Muscle layer of colon (tissue), 2 donors: ENCODE results near the gene TPPP.

ENCODE experiments used
- H3K27ac ChIP-seq: one replicate; pipeline ENCODE4 v1.7.0; 2013; ENCODE audit warnings: low read depth, mild to moderate bottlenecking, low read length, moderate library complexity
- H3K27me3 ChIP-seq, 2 donors: one replicate each; pipeline ENCODE4 v1.7.0; 2013; ENCODE audit warnings: low read length in 2 of 2, mild to moderate bottlenecking in 2 of 2; ENCODE audit not compliant: insufficient read depth in 2 of 2, control insufficient read depth in 1 of 2
- H3K36me3 ChIP-seq: one replicate; pipeline ENCODE4 v1.7.0; 2013; ENCODE audit warnings: mild to moderate bottlenecking, low read length; ENCODE audit not compliant: insufficient read depth
- H3K4me1 ChIP-seq: one replicate; pipeline ENCODE4 v1.7.0; 2013; ENCODE audit warnings: mild to moderate bottlenecking, low read length; ENCODE audit not compliant: insufficient read depth
- H3K4me3 ChIP-seq, 2 donors: one replicate each; pipeline ENCODE4 v1.7.0; 2013; ENCODE audit warnings: low read length in 2 of 2, low read depth in 1 of 2, mild to moderate bottlenecking in 1 of 2, moderate library complexity in 1 of 2
- H3K9ac ChIP-seq: one replicate; pipeline ENCODE4 v1.7.0; 2013; ENCODE audit warnings: low read length
- H3K9me3 ChIP-seq: one replicate; pipeline ENCODE4 v1.7.0; 2013; ENCODE audit warnings: mild to moderate bottlenecking, low read length
- donor health status: abdominal sarcoma.
- donor health status: Adenocarcinoma of cecum.

Gene TPPP

GRCh38 chr5:657570-657969 lies 35.6 kb downstream of the TPPP start:
- no peaks in the 10 kb centered on the region for H3K9me3 ChIP-seq
- peaks cover 12% of the 10 kb centered on the region for H3K36me3 ChIP-seq
- H3K9ac ChIP-seq = no peak overlapping the region
- no peaks in the 10 kb centered on the region for H3K27me3 ChIP-seq
- H3K4me3 ChIP-seq = no peak overlapping the region
- H3K27ac ChIP-seq = no peak overlapping the region
- no peaks in the 10 kb centered on the region for H3K4me1 ChIP-seq

- no peak overlapping the region for H3K27ac ChIP-seq
- H3K4me3 ChIP-seq = no peak overlapping the region
- H3K9me3 ChIP-seq = no peaks in the 10 kb centered on the region
- H3K9ac ChIP-seq = no peak overlapping the region
- H3K36me3 ChIP-seq = peaks cover 5% of the 10 kb centered on the region
- H3K27me3 ChIP-seq = no peaks in the 10 kb centered on the region
- H3K4me1 ChIP-seq = no peaks in the 10 kb centered on the region
Observed at GRCh38 chr5:655406-655805, 37.7 kb downstream of the TPPP start.

DNA sequence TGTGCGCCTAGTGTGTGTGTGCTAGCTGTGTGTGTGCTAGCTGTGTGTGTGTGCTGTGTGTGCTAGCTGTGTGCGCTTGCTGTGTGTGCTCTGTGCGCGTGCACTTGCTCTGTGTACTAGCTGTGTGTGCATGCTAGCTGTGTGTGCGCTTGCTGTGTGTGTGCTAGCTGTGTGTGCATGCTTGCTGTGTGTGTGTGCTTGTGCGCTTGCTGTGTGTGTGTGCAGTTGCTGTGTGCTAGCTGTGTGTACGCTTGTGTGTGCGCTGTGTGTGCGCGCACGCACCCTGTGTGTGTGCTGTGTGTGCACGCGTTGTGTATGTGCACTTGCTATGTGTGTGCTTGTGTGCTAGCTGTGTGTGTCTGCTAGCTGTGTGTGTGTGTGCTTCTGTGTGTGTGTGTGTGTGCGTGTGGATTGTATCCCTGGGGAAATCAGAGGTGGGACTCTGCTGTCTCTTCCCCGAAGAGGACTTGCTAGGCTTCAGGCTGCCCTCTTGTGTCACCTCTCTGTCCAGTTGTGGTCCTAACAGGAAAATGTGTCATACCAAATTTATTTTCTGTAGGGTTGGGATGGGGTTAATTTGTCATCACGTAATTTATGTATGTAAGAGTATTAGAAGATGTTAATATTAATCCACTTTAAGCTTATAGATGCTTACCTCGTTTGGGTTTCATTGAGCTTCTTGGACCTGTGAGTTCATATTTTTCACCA lies 38.9 kb downstream of the TPPP start:
- Histone ChIP-seq H3K27me3 (no peaks in the 10 kb centered on the region), H3K9ac (no peak overlapping the region), H3K27ac (no peak overlapping the region)

DNA sequence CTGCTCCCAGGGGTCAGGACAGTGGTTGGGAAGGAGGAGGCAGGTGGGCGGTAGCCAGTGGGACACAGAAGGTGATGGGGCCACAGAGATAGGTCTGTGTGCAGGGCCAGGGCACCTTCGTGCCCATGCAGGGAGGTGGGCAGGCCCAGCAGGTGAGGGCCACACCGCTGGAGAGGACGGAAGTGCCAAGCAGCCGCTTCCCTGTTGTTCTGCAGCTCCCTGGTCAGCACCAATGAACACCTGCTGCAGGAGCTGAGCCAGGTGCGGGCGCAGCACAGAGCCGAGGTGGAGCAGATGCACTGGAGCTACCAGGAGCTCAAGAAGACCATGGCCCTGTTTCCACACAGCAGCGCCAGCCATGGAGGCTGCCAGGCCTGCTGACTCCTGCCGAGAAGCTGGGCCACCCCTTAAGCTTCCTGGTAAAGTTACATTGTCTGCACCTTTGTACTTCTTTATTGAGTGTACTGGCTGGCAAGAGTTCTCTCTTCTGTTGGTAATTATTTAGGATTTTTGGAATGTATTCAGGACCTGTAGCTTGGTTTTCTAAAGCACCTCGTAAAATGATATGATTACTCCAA lies 40.3 kb downstream of the TPPP start:
- H3K9me3 ChIP-seq = no peaks in the 10 kb centered on the region
- no peak overlapping the region for H3K9ac ChIP-seq
- no peak overlapping the region for H3K4me3 ChIP-seq
- H3K27me3 ChIP-seq = no peaks in the 10 kb centered on the region
- H3K4me1 ChIP-seq = no peaks in the 10 kb centered on the region
- H3K27ac ChIP-seq = no peak overlapping the region
- H3K36me3 ChIP-seq = peaks cover 5% of the 10 kb centered on the region

More for the DNA sequence above, 38.9 kb downstream of the TPPP start:
- no peaks in the 10 kb centered on the region for H3K4me1 ChIP-seq
- H3K9me3 ChIP-seq = no peaks in the 10 kb centered on the region
- no peak overlapping the region for H3K4me3 ChIP-seq
- H3K36me3 ChIP-seq = peaks cover 5% of the 10 kb centered on the region

- Histone ChIP-seq H3K27ac (no peak overlapping the region), H3K27me3 (no peaks in the 10 kb centered on the region), H3K4me1 (no peaks in the 10 kb centered on the region), H3K9me3 (no peaks in the 10 kb centered on the region), H3K4me3 (no peak overlapping the region), H3K9ac (no peak overlapping the region), H3K36me3 (peaks cover 6% of the 10 kb centered on the region)
Observed at GRCh38 chr5:652023-652515, 41.1 kb downstream of the TPPP start.

DNA sequence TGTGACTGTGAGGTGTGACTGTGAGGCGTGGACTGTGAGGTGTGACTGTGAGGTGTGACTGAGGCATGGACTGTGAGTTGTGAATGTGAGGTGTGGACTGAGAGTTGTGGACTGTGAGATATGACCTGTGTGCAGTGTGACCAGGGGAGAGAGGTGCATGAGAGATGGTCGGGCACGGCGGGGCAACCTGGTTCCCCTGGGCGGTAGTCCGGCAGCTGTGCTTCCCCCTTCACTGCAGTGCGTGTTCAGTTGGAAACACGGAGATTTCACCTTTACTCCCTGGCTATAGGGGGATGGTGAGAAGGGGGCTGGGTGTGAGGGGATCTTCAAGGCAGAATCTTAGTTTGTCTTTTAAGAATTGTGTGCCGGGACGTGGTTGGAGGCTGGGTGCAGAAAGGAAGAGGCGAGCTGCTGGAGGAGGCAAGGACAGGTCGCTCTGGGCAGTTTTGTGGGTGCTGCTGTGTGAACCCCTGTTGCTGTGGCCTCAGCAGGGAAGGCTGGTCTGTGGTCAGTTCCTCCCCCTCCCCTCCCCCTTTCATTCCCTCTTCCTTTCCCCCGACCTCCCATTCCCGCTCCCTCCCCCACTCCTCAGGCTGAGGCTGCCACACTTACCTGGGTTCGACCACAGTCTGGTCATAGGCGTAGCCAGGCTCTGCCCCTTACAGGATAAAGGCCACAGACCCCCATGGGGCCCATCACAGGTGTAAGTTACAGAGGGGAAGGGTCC lies 41.7 kb downstream of the TPPP start:
- H3K27me3 ChIP-seq = no peaks in the 10 kb centered on the region
- peaks cover 12% of the 10 kb centered on the region for H3K36me3 ChIP-seq
- no peak overlapping the region for H3K4me3 ChIP-seq
- no peak overlapping the region for H3K27ac ChIP-seq
- H3K9ac ChIP-seq = no peak overlapping the region
- H3K9me3 ChIP-seq = no peaks in the 10 kb centered on the region
- no peaks in the 10 kb centered on the region for H3K4me1 ChIP-seq

DNA sequence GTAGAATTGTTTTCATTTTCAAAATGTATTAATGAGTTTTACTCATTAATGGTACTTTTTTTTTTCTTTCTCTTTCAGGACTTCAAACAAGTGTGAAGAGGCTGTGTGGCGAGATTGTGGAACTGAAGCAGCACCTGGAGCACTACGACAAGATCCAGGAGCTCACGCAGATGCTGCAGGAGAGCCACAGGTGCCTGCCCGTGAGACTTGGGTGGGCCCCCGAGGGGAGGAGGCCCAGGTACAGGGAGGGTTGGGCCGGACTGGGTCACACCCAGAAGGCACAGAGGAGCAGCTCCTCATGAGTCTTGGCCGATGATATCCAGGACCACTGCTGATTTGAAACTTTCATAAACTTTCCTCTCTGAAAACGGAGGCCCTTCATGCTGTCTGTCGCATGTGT lies 45.4 kb downstream of the TPPP start:
- no peak overlapping the region for H3K27ac ChIP-seq
- peaks cover 12% of the 10 kb centered on the region for H3K36me3 ChIP-seq
- no peak overlapping the region for H3K4me3 ChIP-seq
- no peaks in the 10 kb centered on the region for H3K27me3 ChIP-seq
- H3K9me3 ChIP-seq = no peaks in the 10 kb centered on the region
- H3K9ac ChIP-seq = no peak overlapping the region
- H3K4me1 ChIP-seq = no peaks in the 10 kb centered on the region

DNA sequence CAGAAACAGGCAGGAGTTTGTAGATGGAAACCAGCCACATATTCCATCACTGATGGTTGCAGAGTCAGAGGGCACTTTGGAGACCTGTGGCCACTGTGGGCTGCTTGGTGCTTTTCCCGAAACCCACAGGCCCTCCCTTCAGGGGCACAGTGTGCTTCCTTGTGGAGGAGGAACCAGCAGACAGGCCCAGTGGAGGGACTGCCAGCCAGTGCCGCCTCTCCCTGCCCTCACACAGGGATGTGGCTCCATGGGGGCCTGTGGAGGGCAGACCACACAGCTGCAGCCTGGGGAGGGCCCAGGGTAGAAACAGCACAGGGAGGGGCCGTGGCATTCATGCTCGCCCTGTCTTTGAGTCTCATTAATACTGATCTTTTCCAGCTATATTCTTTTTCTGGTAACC lies 45.8 kb downstream of the TPPP start:
- Histone ChIP-seq H3K27ac (no peak overlapping the region), H3K9me3 (no peaks in the 10 kb centered on the region), H3K4me3 (no peak overlapping the region), H3K27me3 (no peaks in the 10 kb centered on the region), H3K9ac (no peak overlapping the region), H3K36me3 (peaks cover 12% of the 10 kb centered on the region), H3K4me1 (no peaks in the 10 kb centered on the region)

DNA sequence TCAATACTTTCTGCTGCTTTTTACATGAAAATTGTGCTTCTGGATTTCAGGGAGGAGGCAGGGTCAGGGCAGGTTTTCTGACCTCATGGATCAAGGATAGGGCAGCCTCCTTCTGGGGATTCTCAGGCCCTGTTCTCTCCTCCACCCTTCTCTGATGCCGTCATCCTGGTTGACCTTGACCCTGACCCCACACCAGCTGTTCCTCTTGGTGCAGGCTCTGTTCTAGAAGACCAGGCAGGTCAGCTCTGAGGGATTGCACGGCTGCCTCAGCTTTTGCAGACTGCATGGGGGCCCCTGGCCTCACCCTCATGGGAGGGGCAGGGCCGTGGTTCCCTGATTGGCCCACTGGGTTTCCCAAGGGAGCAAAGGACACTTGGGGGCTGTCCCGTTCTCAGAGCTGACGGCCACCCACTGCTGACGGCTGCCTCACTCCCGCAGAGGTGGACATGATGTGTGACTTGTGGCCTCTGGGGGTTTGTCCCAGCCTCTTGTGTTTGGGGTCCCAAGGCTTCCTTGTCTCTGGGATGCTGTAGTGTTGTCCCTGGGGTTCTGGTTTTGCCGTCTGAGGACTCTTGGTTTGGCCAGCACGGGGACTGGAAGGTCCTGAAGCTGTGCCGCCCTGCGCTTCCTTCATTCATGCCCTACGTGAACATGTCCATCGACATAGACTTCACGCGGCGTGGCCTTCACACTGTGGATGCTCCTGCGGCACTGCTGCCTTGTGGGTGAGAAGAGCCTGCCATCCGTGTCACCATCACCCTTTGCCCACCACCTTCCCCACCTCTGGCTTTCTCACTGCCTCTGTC lies 46.6 kb downstream of the TPPP start:
- Histone ChIP-seq H3K27ac (no peak overlapping the region), H3K9me3 (no peaks in the 10 kb centered on the region), H3K9ac (no peak overlapping the region), H3K27me3 (no peaks in the 10 kb centered on the region), H3K4me3 (no peak overlapping the region), H3K36me3 (peaks cover 12% of the 10 kb centered on the region), H3K4me1 (no peaks in the 10 kb centered on the region)

DNA sequence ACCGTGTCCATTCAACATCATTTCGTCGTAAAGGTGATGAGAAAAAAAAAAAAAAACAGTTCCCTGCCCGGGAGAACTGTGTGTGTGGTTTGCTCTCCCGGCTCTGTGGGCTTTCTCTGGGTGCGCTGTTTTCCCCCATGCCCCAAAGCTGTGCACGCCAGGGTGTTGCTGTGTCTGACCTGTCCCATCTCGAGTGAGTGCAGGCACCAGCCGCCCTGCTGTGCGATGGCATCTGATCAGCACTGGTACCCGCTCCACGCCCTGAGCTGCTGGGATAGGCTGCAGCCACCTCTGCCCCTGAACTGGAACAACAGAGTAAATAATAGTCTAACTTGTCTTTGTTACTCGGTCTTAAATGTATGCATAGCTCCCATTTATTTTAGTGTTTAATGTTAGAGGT lies 47.7 kb downstream of the TPPP start:
- no peaks in the 10 kb centered on the region for H3K9me3 ChIP-seq
- no peak overlapping the region for H3K27ac ChIP-seq
- H3K27me3 ChIP-seq = no peaks in the 10 kb centered on the region
- H3K36me3 ChIP-seq = peaks cover 12% of the 10 kb centered on the region
- H3K9ac ChIP-seq = no peak overlapping the region
- H3K4me1 ChIP-seq = no peaks in the 10 kb centered on the region
- no peak overlapping the region for H3K4me3 ChIP-seq

DNA sequence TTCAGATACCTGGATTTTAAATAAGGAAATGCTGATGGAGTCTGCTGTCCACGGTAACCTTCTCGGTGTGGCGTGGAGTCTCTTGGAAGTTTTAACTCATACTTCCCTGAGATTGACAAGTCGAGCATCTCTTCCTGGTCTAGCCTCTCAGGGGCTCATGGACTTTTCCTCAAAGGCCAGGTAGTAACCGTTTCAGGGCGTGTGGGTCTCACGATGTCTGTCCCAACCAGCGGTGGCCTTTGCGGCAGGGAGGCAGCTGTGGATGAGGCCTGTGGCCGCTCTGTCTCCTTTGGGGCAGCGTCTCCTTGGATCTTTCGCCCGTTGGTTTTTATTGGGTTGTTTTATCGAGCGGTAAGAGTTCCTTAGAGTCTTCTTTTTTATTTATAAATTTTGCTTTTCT lies 48.2 kb downstream of the TPPP start:
- no peak overlapping the region for H3K9ac ChIP-seq
- no peak overlapping the region for H3K27ac ChIP-seq
- no peaks in the 10 kb centered on the region for H3K27me3 ChIP-seq
- H3K36me3 ChIP-seq = peaks cover 12% of the 10 kb centered on the region
- no peak overlapping the region for H3K4me3 ChIP-seq
- H3K4me1 ChIP-seq = no peaks in the 10 kb centered on the region
- no peaks in the 10 kb centered on the region for H3K9me3 ChIP-seq
